HG03103 (cell line): ENCODE measurements around the gene CDC73.
"Not testable (repeated sequence)": the region's sequence is repeated elsewhere in the genome, so short reads cannot be mapped to it uniquely, and the experiment has no call there.

Experiments used
- ATAC-seq: cut with Tn5 transposase; IDR thresholded peaks from one replicate; pipeline ENCODE4 v1.9.1; 2021; ENCODE audit warnings: low read depth; ENCODE audit not compliant: unreplicated experiment

Gene CDC73

GRCh38 chr1:193113258-193113991 lies 8.4 kb upstream of the CDC73 start:
- ATAC-seq = no peak

GRCh38 chr1:193113992-193114332 lies 7.9 kb upstream of the CDC73 start:
- ATAC-seq = no peak

GRCh38 chr1:193114485-193115095 lies 7.2 kb upstream of the CDC73 start:
- no peak for ATAC-seq

- no peak for ATAC-seq
Measured at GRCh38 chr1:193115629-193116227, 6.1 kb upstream of the CDC73 start.

GRCh38 chr1:193117167-193117566 lies 4.7 kb upstream of the CDC73 start:
- not testable (repeated sequence) for ATAC-seq

GRCh38 chr1:193118194-193118593 lies 3.6 kb upstream of the CDC73 start:
- ATAC-seq = no peak

- ATAC-seq = no peak
Measured at GRCh38 chr1:193118803-193119730, 2.8 kb upstream of the CDC73 start.

- no peak for ATAC-seq
Measured at GRCh38 chr1:193120604-193121166, 1.1 kb upstream of the CDC73 start.

- ATAC-seq = no peak
Measured at GRCh38 chr1:193123751-193124150, 1.9 kb downstream of the CDC73 start.

- ATAC-seq = no peak
Measured at GRCh38 chr1:193125369-193125768, 3.5 kb downstream of the CDC73 start.

- ATAC-seq = no peak
Measured at GRCh38 chr1:193131266-193131860, 9.5 kb downstream of the CDC73 start.

GRCh38 chr1:193140254-193140653 lies 18.4 kb downstream of the CDC73 start:
- ATAC-seq = no peak

GRCh38 chr1:193141804-193142203 lies 20.0 kb downstream of the CDC73 start:
- ATAC-seq = no peak

GRCh38 chr1:193142409-193142808 lies 20.6 kb downstream of the CDC73 start:
- no peak for ATAC-seq

GRCh38 chr1:193143285-193143684 lies 21.5 kb downstream of the CDC73 start:
- ATAC-seq = no peak

- no peak for ATAC-seq
Measured at GRCh38 chr1:193144361-193144938, 22.6 kb downstream of the CDC73 start.

- ATAC-seq = no peak
Measured at GRCh38 chr1:193144999-193145398, 23.2 kb downstream of the CDC73 start.

GRCh38 chr1:193156117-193156821 lies 34.4 kb downstream of the CDC73 start:
- ATAC-seq = no peak

- no peak for ATAC-seq
Measured at GRCh38 chr1:193156822-193157142, 35.0 kb downstream of the CDC73 start.
